OCI-LY7 (cell line): Measurements from ENCODE around the gene OSCP1. TPM values are rescaled to one million over a fixed set of nuclear protein-coding genes. Genes with fewer than 3 reads are reported as not detected.

Experiments
- BruUV-seq: library from RNA; stranded (reverse); fragments of 400-500 nt; replicated peaks from 2 replicates; lab custom pipeline; 2021; lab: Mats Ljungman, UMichigan
- CTCF ChIA-PET: fragments of 300-600 bp; sonication (Branson Sonifier 250); formaldehyde crosslinking; loops from one replicate; lab custom pipeline; 2022; ENCODE audit warnings: antibody characterized with exemption; ENCODE audit not compliant: unreplicated experiment; lab: Charles Lee
- POLR2A ChIA-PET: fragments of 300-600 bp; sonication (Branson Sonifier 250); formaldehyde crosslinking; loops from one replicate; lab custom pipeline; 2022; ENCODE audit warnings: antibody characterized with exemption; lab: Charles Lee
- DNase-seq: peaks from one replicate; pipeline ENCODE4 v3.0.0-alpha.2; 2015; ENCODE audit warnings: low spot score
- H2AFZ ChIP-seq: fragments of 200-600 bp; sonication (generic), shearing (Covaris generic); 2 replicates; pipeline ENCODE4 v1.6.1; 2014; ENCODE audit warnings: mild to moderate bottlenecking, antibody characterized with exemption, low read length, moderate library complexity
- H3K27ac ChIP-seq: fragments of 200-600 bp; sonication (generic); 2 replicates; pipeline ENCODE4 v1.5.1; 2014; ENCODE audit warnings: mixed run types, low read depth, mild to moderate bottlenecking, moderate library complexity, low read length, inconsistent platforms; ENCODE audit not compliant: poor library complexity, severe bottlenecking
- H3K36me3 ChIP-seq: fragments of 200-600 bp; sonication (generic); 2 replicates; pipeline ENCODE4 v1.6.1; 2014; ENCODE audit warnings: mild to moderate bottlenecking, antibody characterized with exemption, low read length, moderate library complexity, mixed read lengths; ENCODE audit not compliant: insufficient read depth
- H3K4me1 ChIP-seq: fragments of 200-600 bp; sonication (generic); 2 replicates; pipeline ENCODE4 v1.5.1; 2014; ENCODE audit warnings: mild to moderate bottlenecking, low read length; ENCODE audit not compliant: insufficient read depth, poor library complexity, severe bottlenecking
- H3K4me2 ChIP-seq: fragments of 200-600 bp; sonication (generic); 2 replicates; pipeline ENCODE4 v1.6.1; 2014; ENCODE audit warnings: mild to moderate bottlenecking, low read length
- H3K4me3 ChIP-seq: fragments of 200-600 bp; sonication (generic); 2 replicates; pipeline ENCODE4 v1.5.1; 2014; ENCODE audit warnings: mild to moderate bottlenecking, low read depth, low read length; ENCODE audit not compliant: poor library complexity, severe bottlenecking
- H3K79me2 ChIP-seq: fragments of 200-600 bp; sonication (generic); 2 replicates; pipeline ENCODE4 v1.6.1; 2016; ENCODE audit warnings: low read depth, mild to moderate bottlenecking, low read length, moderate library complexity, mixed read lengths; ENCODE audit not compliant: insufficient read depth
- H3K9me2 ChIP-seq: fragments of 200-600 bp; sonication (generic); 2 replicates; pipeline ENCODE4 v1.6.1; 2016; ENCODE audit warnings: mild to moderate bottlenecking, low read length, mixed read lengths; ENCODE audit not compliant: insufficient read depth
- H3K9me3 ChIP-seq: fragments of 200-600 bp; sonication (generic); 2 replicates; pipeline ENCODE4 v1.6.1; 2014; ENCODE audit warnings: mild to moderate bottlenecking, mixed run types, low read length, mixed read lengths
- H4K20me1 ChIP-seq: fragments of 200-600 bp; sonication (generic); 2 replicates; pipeline ENCODE4 v1.6.1; 2014; ENCODE audit warnings: mild to moderate bottlenecking, antibody characterized with exemption, low read length, moderate library complexity, mixed read lengths; ENCODE audit not compliant: insufficient read depth
- EZH2phosphoT487 ChIP-seq: fragments of 200-600 bp; sonication (generic); IDR thresholded peaks from 2 replicates; pipeline ENCODE4 v1.6.1; 2018; ENCODE audit warnings: low read depth, borderline replicate concordance, mild to moderate bottlenecking, mixed run types, antibody characterized with exemption, low read length, moderate library complexity, mixed read lengths
- intact Hi-C: fragments of 100-400 bp; cut with micrococcal nuclease; formaldehyde crosslinking; loops from one replicate; pipeline ENCODE4 v1.10.0; 2022; ENCODE audit not compliant: unreplicated experiment
- total RNA-seq, 2 experiments: library from RNA; depleted of rRNA in 1 of 2; stranded (reverse); fragments of >200 nt in 1 of 2; shearing (Covaris generic) in 1 of 2; gene quantifications; 2 replicates each; pipeline ENCODE4 v1.2.3, GENCODE V29; 2014 to 2022
- TF ChIP-seq, protein P1 (sequence below): fragments of 200-600 bp; sonication (generic); conservative IDR thresholded peaks from 2 replicates; pipeline ENCODE4 v1.5.1; 2014; ENCODE audit warnings: mild to moderate bottlenecking, antibody characterized with exemption, low read length, moderate library complexity, mixed read lengths

The OSCP1 gene
- total RNA-seq, 2 experiments from 2014 or later: 0.82 to 3.5 TPM

DNA sequence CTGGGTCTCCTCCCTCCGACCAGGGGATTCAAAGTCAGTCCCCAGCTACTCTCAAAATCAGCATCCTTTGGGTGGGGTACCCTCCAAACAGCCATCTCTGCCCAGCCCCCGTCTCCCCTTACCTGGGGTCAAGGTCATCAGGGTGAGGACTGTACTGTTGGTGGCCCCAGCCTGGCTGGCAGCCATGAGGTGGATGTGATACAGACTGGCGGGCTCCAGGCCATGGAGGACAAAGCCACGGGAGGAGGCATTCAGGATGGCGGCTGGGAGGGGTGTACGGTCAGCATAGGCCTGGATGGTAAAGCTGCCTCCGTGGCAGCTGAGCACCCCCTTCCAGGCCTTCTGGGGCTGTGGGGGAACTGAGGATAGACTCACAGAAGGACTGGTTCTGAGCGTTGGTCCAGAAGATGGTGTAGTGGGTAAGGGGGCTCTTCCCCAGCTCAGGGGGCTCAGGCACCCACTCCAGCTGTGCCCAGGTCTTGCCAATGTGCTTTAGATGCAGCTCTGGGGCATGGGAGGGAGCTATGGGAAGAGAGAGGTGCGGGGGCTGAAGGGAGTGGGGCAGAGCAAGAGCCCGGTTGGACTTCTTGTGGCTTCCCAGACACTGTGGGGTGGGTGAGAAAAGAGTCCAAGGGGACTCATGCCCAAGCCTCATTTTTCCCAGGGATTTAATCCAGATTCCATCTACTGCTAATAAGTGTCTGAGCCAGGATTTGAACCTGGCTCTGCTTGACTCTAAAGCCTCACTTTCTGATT, 17.6 kb upstream of the OSCP1 start:
- DNase-seq: no peak
- no peak overlapping the region for H2AFZ ChIP-seq
- H3K9me2 ChIP-seq: no peaks in the 10 kb centered on the region
- H3K36me3 ChIP-seq: no peaks in the 10 kb centered on the region
- H3K4me2 ChIP-seq: no peak overlapping the region
- CTCF ChIA-PET: no interaction called here
- H4K20me1 ChIP-seq: no peaks in the 10 kb centered on the region
- intact Hi-C loops: no loop called here
- no peaks in the 10 kb centered on the region for H3K9me3 ChIP-seq
- POLR2A ChIA-PET: no interaction called here
- no peak overlapping the region for H3K27ac ChIP-seq
- H3K79me2 ChIP-seq: peaks cover 12% of the 10 kb centered on the region
- no peak overlapping the region for H3K4me3 ChIP-seq
- peaks cover 22% of the 10 kb centered on the region for H3K4me1 ChIP-seq
- TF ChIP-seq, protein P1, sequence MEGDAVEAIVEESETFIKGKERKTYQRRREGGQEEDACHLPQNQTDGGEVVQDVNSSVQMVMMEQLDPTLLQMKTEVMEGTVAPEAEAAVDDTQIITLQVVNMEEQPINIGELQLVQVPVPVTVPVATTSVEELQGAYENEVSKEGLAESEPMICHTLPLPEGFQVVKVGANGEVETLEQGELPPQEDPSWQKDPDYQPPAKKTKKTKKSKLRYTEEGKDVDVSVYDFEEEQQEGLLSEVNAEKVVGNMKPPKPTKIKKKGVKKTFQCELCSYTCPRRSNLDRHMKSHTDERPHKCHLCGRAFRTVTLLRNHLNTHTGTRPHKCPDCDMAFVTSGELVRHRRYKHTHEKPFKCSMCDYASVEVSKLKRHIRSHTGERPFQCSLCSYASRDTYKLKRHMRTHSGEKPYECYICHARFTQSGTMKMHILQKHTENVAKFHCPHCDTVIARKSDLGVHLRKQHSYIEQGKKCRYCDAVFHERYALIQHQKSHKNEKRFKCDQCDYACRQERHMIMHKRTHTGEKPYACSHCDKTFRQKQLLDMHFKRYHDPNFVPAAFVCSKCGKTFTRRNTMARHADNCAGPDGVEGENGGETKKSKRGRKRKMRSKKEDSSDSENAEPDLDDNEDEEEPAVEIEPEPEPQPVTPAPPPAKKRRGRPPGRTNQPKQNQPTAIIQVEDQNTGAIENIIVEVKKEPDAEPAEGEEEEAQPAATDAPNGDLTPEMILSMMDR: no peak
- no peak for TF ChIP-seq EZH2phosphoT487
- BruUV-seq: no TSS peak

- no peak for TF ChIP-seq EZH2phosphoT487
- TF ChIP-seq, protein P1: no peak
- Histone ChIP-seq H3K27ac (no peak overlapping the region), H4K20me1 (no peaks in the 10 kb centered on the region), H3K9me2 (no peaks in the 10 kb centered on the region), H3K79me2 (peaks cover 21% of the 10 kb centered on the region), H3K4me2 (no peak overlapping the region), H3K36me3 (peaks cover 6% of the 10 kb centered on the region), H3K4me3 (no peak overlapping the region), H2AFZ (no peak overlapping the region), H3K9me3 (no peaks in the 10 kb centered on the region), H3K4me1 (peaks cover 27% of the 10 kb centered on the region)
- no TSS peak for BruUV-seq
- ChIA-PET POLR2A (no interaction called here), CTCF (no interaction called here)
- intact Hi-C loops: no loop called here
- DNase-seq: no peak
These were observed 16.8 kb upstream of the OSCP1 start for GRCh38 chr1:36467027-36467410.

- POLR2A ChIA-PET: no interaction called here
- H3K9me2 ChIP-seq: no peaks in the 10 kb centered on the region
- intact Hi-C loops: no loop called here
- H4K20me1 ChIP-seq: no peaks in the 10 kb centered on the region
- H3K27ac ChIP-seq: no peak overlapping the region
- no TSS peak for BruUV-seq
- TF ChIP-seq, protein P1: no peak
- H3K79me2 ChIP-seq: peaks cover 25% of the 10 kb centered on the region
- H3K9me3 ChIP-seq: no peaks in the 10 kb centered on the region
- H3K4me1 ChIP-seq: peaks cover 27% of the 10 kb centered on the region
- no peak for DNase-seq
- CTCF ChIA-PET: no interaction called here
- peaks cover 11% of the 10 kb centered on the region for H3K36me3 ChIP-seq
- H2AFZ ChIP-seq: no peak overlapping the region
- H3K4me3 ChIP-seq: no peak overlapping the region
- H3K4me2 ChIP-seq: no peak overlapping the region
These were observed 16.2 kb upstream of the OSCP1 start for GRCh38 chr1:36466370-36467026.
